RKO (cell line): ENCODE data around the gene SHISA8.
"Not testable (repeated sequence)": the region's sequence is repeated elsewhere in the genome, so short reads cannot be mapped to it uniquely, and the experiment has no call there.

Source experiments
- DNase-seq: peaks from one replicate; pipeline ENCODE4 v3.0.0-alpha.2; 2016; ENCODE audit warnings: low spot score

SHISA8 gene

GRCh38 chr22:41915035-41915785, at the start of gene SHISA8:
TSS of gene SHISA8 (minus strand) at chr22:41915074. CDS start at chr22:41914667, 407 bp downstream.
- no peak for DNase-seq

- DNase-seq: no peak
These were observed 49.2 kb upstream of the SHISA8 start for GRCh38 chr22:41964112-41964491.

GRCh38 chr22:41963453-41964111, 48.7 kb upstream of the SHISA8 start:
- DNase-seq: no peak

- no peak for DNase-seq
These were observed 43.2 kb upstream of the SHISA8 start for GRCh38 chr22:41957941-41958556.

GRCh38 chr22:41952713-41953112, 37.8 kb upstream of the SHISA8 start:
- no peak for DNase-seq

- no peak for DNase-seq
These were observed 37.1 kb upstream of the SHISA8 start, which contains the start of gene SMIM45 for GRCh38 chr22:41951898-41952474. TSS of gene SMIM45 (plus strand) at chr22:41952150.

- DNase-seq: no peak
These were observed 34.6 kb upstream of the SHISA8 start for GRCh38 chr22:41949297-41949965.

- DNase-seq: not testable (repeated sequence)
These were observed 34.0 kb upstream of the SHISA8 start for GRCh38 chr22:41948928-41949296.

GRCh38 chr22:41948142-41948541, 33.3 kb upstream of the SHISA8 start:
- no peak for DNase-seq

GRCh38 chr22:41947424-41948080, 32.7 kb upstream of the SHISA8 start:
- DNase-seq: no peak

- peak; percentile 96 for DNase-seq
These were observed 32.0 kb upstream of the SHISA8 start, which contains the start of gene CENPM for GRCh38 chr22:41946629-41947423. TSS of gene CENPM (minus strand) at chr22:41947152. CDS start at chr22:41947076, 76 bp downstream.

- peak; percentile 73 for DNase-seq
These were observed 28.9 kb upstream of the SHISA8 start for GRCh38 chr22:41943661-41944209.

- peak; percentile 77 for DNase-seq
These were observed 26.2 kb upstream of the SHISA8 start for GRCh38 chr22:41940832-41941765.

GRCh38 chr22:41939981-41940831, 25.3 kb upstream of the SHISA8 start:
- no peak for DNase-seq

- no peak for DNase-seq
These were observed 22.0 kb upstream of the SHISA8 start for GRCh38 chr22:41936894-41937169.

GRCh38 chr22:41935509-41935908, 20.6 kb upstream of the SHISA8 start:
- DNase-seq: no peak

GRCh38 chr22:41935015-41935351, 20.1 kb upstream of the SHISA8 start:
- DNase-seq: no peak

GRCh38 chr22:41934284-41935014, 19.6 kb upstream of the SHISA8 start:
- DNase-seq: no peak
